HG02970 (cell line): Measurements from ENCODE around the gene GALNT9.
"Not testable (repeated sequence)": the region's sequence is repeated elsewhere in the genome, so short reads cannot be mapped to it uniquely, and the experiment has no call there.

Experiments
- ATAC-seq: cut with Tn5 transposase; IDR thresholded peaks from one replicate; pipeline ENCODE4 v1.9.1; 2021; ENCODE audit warnings: mild to moderate bottlenecking, moderate library complexity, moderate number of reproducible peaks; ENCODE audit not compliant: unreplicated experiment, low FRiP score

GALNT9 gene

GRCh38 chr12:132154941-132155770 is 174.2 kb downstream of the GALNT9 start:
- ATAC-seq = no peak

- ATAC-seq = no peak
These were observed 175.0 kb downstream of the GALNT9 start for GRCh38 chr12:132154341-132154761.

- ATAC-seq = no peak
These were observed 175.7 kb downstream of the GALNT9 start for GRCh38 chr12:132153501-132154340.

GRCh38 chr12:132152953-132153352 is 176.4 kb downstream of the GALNT9 start:
- ATAC-seq = no peak

GRCh38 chr12:132152411-132152821 is 177.0 kb downstream of the GALNT9 start:
- ATAC-seq = no peak

GRCh38 chr12:132151766-132152410 is 177.5 kb downstream of the GALNT9 start:
- no peak for ATAC-seq

GRCh38 chr12:132151145-132151765 is 178.1 kb downstream of the GALNT9 start:
- ATAC-seq = no peak

GRCh38 chr12:132150780-132151144 is 178.6 kb downstream of the GALNT9 start:
- no peak for ATAC-seq

- ATAC-seq = not testable (repeated sequence)
These were observed 179.9 kb downstream of the GALNT9 start for GRCh38 chr12:132149526-132149925.

- no peak for ATAC-seq
These were observed 180.9 kb downstream of the GALNT9 start for GRCh38 chr12:132148368-132149045.

GRCh38 chr12:132147423-132148367 is 181.7 kb downstream of the GALNT9 start:
- no peak for ATAC-seq

- no peak for ATAC-seq
These were observed 182.5 kb downstream of the GALNT9 start for GRCh38 chr12:132146772-132147422.
